Activated CD4-positive, alpha-beta memory T cell treated with anti-CD3 and anti-CD28 coated beads, Interleukin-2, amount 10 ng/mL, durations not matched to agents 7 days and 5 days (primary cell): ENCODE results near the gene POLDIP2. TPM values are rescaled to one million over a fixed set of nuclear protein-coding genes. Genes with fewer than 3 reads are reported as not detected.

ENCODE experiments used
- CTCF ChIA-PET: fragments of 350-600 bp; sonication (Branson Sonifier 250); formaldehyde crosslinking; loops from one replicate; lab custom pipeline; 2021; ENCODE audit warnings: antibody characterized with exemption, inconsistent platforms; lab: Charles Lee
- POLR2A ChIA-PET: fragments of 350-600 bp; sonication (Branson Sonifier 250); formaldehyde crosslinking; loops from one replicate; lab custom pipeline; 2021; ENCODE audit warnings: antibody characterized with exemption; lab: Charles Lee
- DNase-seq: peaks from one replicate; pipeline ENCODE4 v3.0.0-alpha.2; 2020
- H3K27ac Mint-ChIP-seq: one replicate; pipeline ENCODE4 v1.8.0; 2021; ENCODE audit warnings: mild to moderate bottlenecking, mixed read lengths
- H3K27me3 Mint-ChIP-seq: one replicate; pipeline ENCODE4 v1.8.0; 2021; ENCODE audit warnings: mixed read lengths
- H3K36me3 Mint-ChIP-seq: one replicate; pipeline ENCODE4 v1.8.0; 2021; ENCODE audit warnings: low read depth, mixed read lengths
- H3K4me1 Mint-ChIP-seq: one replicate; pipeline ENCODE4 v1.8.0; 2021; ENCODE audit warnings: mixed read lengths
- H3K4me3 Mint-ChIP-seq: one replicate; pipeline ENCODE4 v1.8.0; 2021; ENCODE audit warnings: mild to moderate bottlenecking, mixed read lengths
- H3K9me3 Mint-ChIP-seq: one replicate; pipeline ENCODE4 v1.8.0; 2021; ENCODE audit warnings: mixed read lengths
- total RNA-seq, 2 experiments: library from RNA; stranded (reverse); gene quantifications; one replicate each; pipeline ENCODE4 v1.2.3, GENCODE V29; 2021

The POLDIP2 gene
- total RNA-seq, 2 experiments from 2014 or later = 54.3 to 56.2 TPM

- Mint-ChIP-seq H3K4me1 (peaks cover 9% of the 10 kb centered on the region), H3K36me3 (peaks cover 20% of the 10 kb centered on the region), H3K27ac (no peak overlapping the region), H3K4me3 (no peak overlapping the region), H3K27me3 (no peaks in the 10 kb centered on the region), H3K9me3 (no peaks in the 10 kb centered on the region)
- POLR2A ChIA-PET = no interaction called here
- DNase-seq = no peak
- CTCF ChIA-PET = interaction anchor here (1.5 kb wide), 1 partner anchor 19 kb away, joined by 5 read pairs; no protein-coding TSS in a partner anchor
These were observed 39.9 kb upstream of the POLDIP2 start for GRCh38 chr17:28397275-28397674.

DNA sequence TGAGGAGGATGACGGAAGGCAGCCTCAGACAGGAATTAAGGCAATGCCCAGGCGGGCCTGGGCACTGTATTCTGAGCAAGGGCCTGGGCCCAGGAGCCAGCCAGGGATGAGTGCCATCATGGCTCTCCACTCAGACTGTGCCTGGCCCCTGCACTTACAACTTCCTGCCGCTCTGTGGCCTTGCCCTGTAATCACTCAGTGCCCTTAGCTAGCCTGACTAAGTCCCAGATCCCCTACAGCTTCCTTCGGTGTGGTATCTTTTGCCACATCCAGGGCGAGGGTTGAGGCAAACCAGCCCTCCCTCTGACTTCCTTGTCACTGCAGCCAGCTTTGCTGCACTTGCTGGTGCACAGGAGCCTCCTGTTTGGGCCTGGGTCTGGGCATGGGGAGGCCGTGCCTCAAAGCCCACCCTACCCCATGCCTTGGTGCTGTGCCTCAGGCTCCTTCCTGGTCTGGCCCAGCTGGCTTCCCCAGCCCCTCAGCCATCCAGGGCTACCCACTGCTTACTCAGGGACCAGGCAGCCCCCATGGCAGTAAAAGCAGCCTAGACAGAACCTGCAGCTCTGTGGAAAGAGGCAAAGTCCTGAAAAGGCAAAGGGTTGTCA, 39.4 kb upstream of the POLDIP2 start:
- DNase-seq = no peak
- no peak overlapping the region for H3K4me3 Mint-ChIP-seq
- H3K36me3 Mint-ChIP-seq = peaks cover 20% of the 10 kb centered on the region
- H3K27ac Mint-ChIP-seq = no peak overlapping the region
- ChIA-PET CTCF (interaction anchor here (1.5 kb wide), 1 partner anchor 20 kb away, joined by 5 read pairs; no protein-coding TSS in a partner anchor), POLR2A (interaction anchor here (1.1 to 1.9 kb wide), 2 partner anchors 9 to 39 kb away, joined by 3 to 6 read pairs; partner anchors contain the start of gene SLC46A1)
- H3K9me3 Mint-ChIP-seq = no peaks in the 10 kb centered on the region
- H3K27me3 Mint-ChIP-seq = no peaks in the 10 kb centered on the region
- peaks cover 3% of the 10 kb centered on the region for H3K4me1 Mint-ChIP-seq

DNA sequence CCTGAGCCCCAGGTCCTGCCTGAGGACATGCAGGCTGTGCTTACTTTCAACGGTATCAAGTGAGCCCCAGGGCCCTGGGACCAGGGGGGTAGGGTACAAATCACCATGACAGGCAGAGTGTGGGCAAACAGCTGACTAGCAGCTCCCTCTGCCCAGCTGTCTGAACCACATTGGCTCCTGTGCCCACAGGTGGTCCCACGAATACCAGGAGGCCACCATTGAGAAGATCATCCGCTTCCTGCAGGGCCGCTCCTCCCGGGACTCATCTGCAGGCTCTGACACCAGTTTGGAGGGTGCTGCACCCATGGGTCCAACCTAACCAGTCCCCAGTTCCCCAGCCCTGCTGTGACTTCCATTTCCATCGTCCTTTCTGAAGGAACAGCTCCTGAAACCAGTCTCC, 38.6 kb upstream of the POLDIP2 start:
- ChIA-PET POLR2A (interaction anchor here (1.1 to 1.9 kb wide), 2 partner anchors 10 to 38 kb away, joined by 3 to 6 read pairs; partner anchors contain the start of gene SLC46A1), CTCF (no interaction called here)
- Mint-ChIP-seq H3K9me3 (no peaks in the 10 kb centered on the region), H3K36me3 (peaks cover 26% of the 10 kb centered on the region), H3K4me1 (peaks cover 2% of the 10 kb centered on the region), H3K27ac (no peak overlapping the region), H3K27me3 (no peaks in the 10 kb centered on the region), H3K4me3 (no peak overlapping the region)
- DNase-seq = no peak

GRCh38 chr17:28395426-28395825, 38.1 kb upstream of the POLDIP2 start:
- H3K36me3 Mint-ChIP-seq = peaks cover 29% of the 10 kb centered on the region
- CTCF ChIA-PET = no interaction called here
- H3K4me1 Mint-ChIP-seq = peaks cover 2% of the 10 kb centered on the region
- DNase-seq = no peak
- H3K27ac Mint-ChIP-seq = no peak overlapping the region
- H3K4me3 Mint-ChIP-seq = no peak overlapping the region
- no peaks in the 10 kb centered on the region for H3K9me3 Mint-ChIP-seq
- POLR2A ChIA-PET = interaction anchor here (1.9 to 2.6 kb wide), 2 partner anchors 10 to 11 kb away, joined by 6 to 7 read pairs; partner anchors contain the start of gene SLC46A1
- no peaks in the 10 kb centered on the region for H3K27me3 Mint-ChIP-seq

DNA sequence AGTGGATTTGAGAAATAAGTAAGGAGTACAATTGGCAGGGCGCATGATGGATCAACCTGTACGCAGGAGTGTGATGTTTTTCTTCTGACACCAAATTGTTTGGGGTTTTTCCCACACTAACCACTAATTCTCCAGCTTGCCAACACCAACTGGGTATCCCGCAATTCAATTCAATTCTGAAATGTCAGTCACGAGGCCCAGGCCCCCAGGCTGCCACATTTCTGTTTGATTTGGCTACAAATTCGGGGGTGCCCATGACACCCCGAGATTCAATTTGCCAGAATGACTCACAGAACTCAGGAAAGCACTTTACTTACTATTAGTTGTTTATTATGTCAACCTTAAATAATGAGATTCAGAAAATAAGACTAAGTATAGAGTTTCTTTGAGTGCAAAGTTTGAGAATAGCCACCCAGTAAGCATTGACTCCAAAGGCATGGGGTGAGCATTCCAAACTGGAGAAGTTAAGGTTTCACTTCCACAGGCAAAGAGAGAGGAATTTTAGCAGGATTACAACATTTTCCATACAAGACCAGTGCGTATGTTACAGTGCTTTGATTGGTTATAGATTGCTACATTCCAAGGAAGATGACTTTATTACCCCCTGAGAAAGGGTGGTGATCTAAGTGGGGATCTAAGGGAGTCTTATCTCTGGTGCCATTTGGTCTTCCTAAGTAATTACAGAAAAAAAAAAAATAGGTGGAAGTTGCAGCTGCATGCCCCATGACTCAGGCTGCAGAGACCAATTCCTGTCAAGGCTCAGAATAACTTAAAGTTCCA, 37.2 kb upstream of the POLDIP2 start:
- CTCF ChIA-PET = interaction anchor here (1.3 kb wide), 1 partner anchor 22 kb away, joined by 3 read pairs; no protein-coding TSS in a partner anchor
- no peaks in the 10 kb centered on the region for H3K27me3 Mint-ChIP-seq
- H3K27ac Mint-ChIP-seq = no peak overlapping the region
- H3K4me1 Mint-ChIP-seq = peaks cover 2% of the 10 kb centered on the region
- no peak for DNase-seq
- peaks cover 38% of the 10 kb centered on the region for H3K36me3 Mint-ChIP-seq
- H3K4me3 Mint-ChIP-seq = no peak overlapping the region
- POLR2A ChIA-PET = interaction anchor here (1.8 to 2.6 kb wide), 3 partner anchors 10 to 37 kb away, joined by 5 to 7 read pairs (median 6); partner anchors contain the start of genes POLDIP2 and SLC46A1
- no peaks in the 10 kb centered on the region for H3K9me3 Mint-ChIP-seq

GRCh38 chr17:28392491-28392890, 35.2 kb upstream of the POLDIP2 start:
- Mint-ChIP-seq H3K4me1 (peaks cover 4% of the 10 kb centered on the region), H3K27me3 (no peaks in the 10 kb centered on the region), H3K9me3 (no peaks in the 10 kb centered on the region), H3K4me3 (no peak overlapping the region), H3K27ac (no peak overlapping the region), H3K36me3 (peaks cover 42% of the 10 kb centered on the region)
- no peak for DNase-seq
- ChIA-PET CTCF (no interaction called here), POLR2A (no interaction called here)

DNA sequence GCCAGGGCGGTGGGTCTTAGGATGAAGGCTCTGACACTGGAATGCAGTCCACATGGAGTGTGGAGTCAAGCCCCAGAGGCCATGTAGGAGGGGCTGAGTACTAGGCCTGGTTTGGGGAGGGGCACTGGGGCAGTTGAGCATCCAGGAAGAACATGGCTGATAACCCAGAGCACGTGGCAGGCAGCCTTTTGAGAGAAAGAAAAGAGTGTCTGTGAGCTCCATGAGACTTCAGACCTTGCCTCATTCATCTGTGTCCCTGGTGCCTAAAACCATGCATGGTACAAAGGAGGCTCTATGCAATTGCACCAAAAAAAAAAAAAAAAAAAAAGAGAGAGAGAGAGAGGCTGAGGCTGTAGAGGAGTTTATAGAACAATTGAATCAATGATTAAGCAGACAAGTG, 34.1 kb upstream of the POLDIP2 start:
- Mint-ChIP-seq H3K9me3 (no peaks in the 10 kb centered on the region), H3K27ac (no peak overlapping the region), H3K27me3 (no peaks in the 10 kb centered on the region), H3K4me1 (peaks cover 5% of the 10 kb centered on the region), H3K4me3 (no peak overlapping the region), H3K36me3 (peaks cover 42% of the 10 kb centered on the region)
- ChIA-PET POLR2A (interaction anchor here (0.6 kb wide), 1 partner anchor 46 kb away, joined by 3 read pairs; no protein-coding TSS in a partner anchor), CTCF (interaction anchor here (0.6 to 0.7 kb wide), 2 partner anchors 25 to 165 kb away, joined by 3 read pairs; no protein-coding TSS in a partner anchor)
- DNase-seq = no peak

DNA sequence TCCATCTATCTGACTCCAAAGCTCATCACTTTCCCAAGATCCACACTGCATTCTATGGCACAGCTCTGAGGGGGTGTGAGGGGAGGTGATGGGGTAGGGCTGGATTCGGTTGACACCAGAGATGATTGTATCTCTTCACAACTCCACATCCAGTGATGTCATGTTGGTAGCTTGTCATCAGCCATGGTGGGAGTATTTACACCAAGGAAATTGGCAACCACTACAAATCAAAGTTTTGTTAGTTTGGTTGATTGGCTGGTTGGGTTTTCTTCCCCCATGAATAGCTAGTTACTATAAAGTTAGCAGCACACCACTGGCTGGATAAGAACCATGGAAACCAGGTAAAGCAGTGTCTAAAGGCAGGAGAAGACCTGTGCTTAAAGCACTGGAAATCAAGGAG, 33.7 kb upstream of the POLDIP2 start:
- no peak overlapping the region for H3K27ac Mint-ChIP-seq
- H3K4me3 Mint-ChIP-seq = no peak overlapping the region
- DNase-seq = no peak
- H3K9me3 Mint-ChIP-seq = no peaks in the 10 kb centered on the region
- peaks cover 9% of the 10 kb centered on the region for H3K4me1 Mint-ChIP-seq
- peaks cover 42% of the 10 kb centered on the region for H3K36me3 Mint-ChIP-seq
- ChIA-PET CTCF (interaction anchor here (0.6 to 0.7 kb wide), 2 partner anchors 26 to 165 kb away, joined by 3 read pairs; no protein-coding TSS in a partner anchor), POLR2A (no interaction called here)
- no peaks in the 10 kb centered on the region for H3K27me3 Mint-ChIP-seq

GRCh38 chr17:28390563-28390962, 33.2 kb upstream of the POLDIP2 start:
- no peaks in the 10 kb centered on the region for H3K27me3 Mint-ChIP-seq
- H3K27ac Mint-ChIP-seq = no peak overlapping the region
- CTCF ChIA-PET = no interaction called here
- DNase-seq = no peak
- peaks cover 11% of the 10 kb centered on the region for H3K4me1 Mint-ChIP-seq
- H3K9me3 Mint-ChIP-seq = no peaks in the 10 kb centered on the region
- POLR2A ChIA-PET = no interaction called here
- no peak overlapping the region for H3K4me3 Mint-ChIP-seq
- H3K36me3 Mint-ChIP-seq = peaks cover 39% of the 10 kb centered on the region

DNA sequence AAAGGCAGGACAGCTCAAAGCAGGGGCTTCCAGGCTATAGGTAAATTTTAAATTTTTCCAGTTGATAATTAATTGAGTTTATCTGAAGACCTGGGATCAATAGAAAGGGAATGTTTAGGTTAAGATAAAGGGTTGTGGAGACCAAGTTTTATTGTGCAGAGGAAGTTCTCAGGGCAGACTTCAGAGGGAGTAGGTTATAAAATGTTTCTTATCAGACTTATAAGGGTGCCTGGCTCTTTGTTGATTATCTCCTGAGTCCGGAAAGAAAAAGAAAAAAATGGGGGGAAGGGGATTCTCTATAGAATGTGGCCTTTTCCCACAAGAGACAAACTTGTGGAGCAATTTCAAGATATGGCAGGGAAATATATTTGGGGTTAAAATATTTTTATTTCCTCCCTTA, 32.8 kb upstream of the POLDIP2 start:
- H3K4me1 Mint-ChIP-seq = peaks cover 15% of the 10 kb centered on the region
- H3K4me3 Mint-ChIP-seq = no peak overlapping the region
- no peaks in the 10 kb centered on the region for H3K9me3 Mint-ChIP-seq
- H3K36me3 Mint-ChIP-seq = peaks cover 38% of the 10 kb centered on the region
- no peak for DNase-seq
- H3K27me3 Mint-ChIP-seq = no peaks in the 10 kb centered on the region
- no peak overlapping the region for H3K27ac Mint-ChIP-seq
- ChIA-PET CTCF (no interaction called here), POLR2A (no interaction called here)

- POLR2A ChIA-PET = interaction anchor here (1.3 kb wide), 1 partner anchor 13 kb away, joined by 4 read pairs; no protein-coding TSS in a partner anchor
- Mint-ChIP-seq H3K36me3 (peaks cover 37% of the 10 kb centered on the region), H3K9me3 (no peaks in the 10 kb centered on the region), H3K4me1 (peaks cover 29% of the 10 kb centered on the region), H3K27me3 (no peaks in the 10 kb centered on the region), H3K27ac (no peak overlapping the region), H3K4me3 (no peak overlapping the region)
- CTCF ChIA-PET = no interaction called here
- DNase-seq = no peak
These were observed 30.8 kb upstream of the POLDIP2 start for GRCh38 chr17:28388106-28388505.

DNA sequence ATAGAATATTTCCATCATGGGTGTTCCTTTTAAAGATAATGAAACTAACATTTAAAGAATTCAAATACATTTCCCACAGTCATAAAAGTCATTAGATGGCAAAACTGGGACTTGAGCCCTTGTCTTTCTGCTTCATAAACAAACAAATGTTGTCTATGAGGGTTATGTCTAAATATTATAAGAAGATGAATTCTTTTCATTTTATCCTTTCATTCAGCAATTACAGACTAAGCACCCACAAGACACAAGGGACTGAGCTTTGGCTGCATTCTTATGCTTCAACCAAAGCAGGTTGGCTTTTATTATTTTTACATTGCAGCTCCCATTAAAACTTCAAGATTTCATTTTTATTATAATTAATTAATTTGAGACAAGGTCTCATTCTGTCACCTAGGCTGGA, 29.1 kb upstream of the POLDIP2 start:
- Mint-ChIP-seq H3K27ac (no peak overlapping the region), H3K27me3 (no peaks in the 10 kb centered on the region), H3K9me3 (no peaks in the 10 kb centered on the region), H3K4me3 (peak overlapping the region; percentile 10), H3K4me1 (peaks cover 31% of the 10 kb centered on the region), H3K36me3 (peaks cover 33% of the 10 kb centered on the region)
- ChIA-PET POLR2A (interaction anchor here (1.0 to 4.4 kb wide), 2 partner anchors 28 to 29 kb away, joined by 4 to 36 read pairs; partner anchors contain the start of gene POLDIP2), CTCF (no interaction called here)
- DNase-seq = no peak

- Mint-ChIP-seq H3K36me3 (peaks cover 26% of the 10 kb centered on the region), H3K27ac (peak overlapping the region; percentile 56), H3K9me3 (no peaks in the 10 kb centered on the region), H3K27me3 (no peaks in the 10 kb centered on the region), H3K4me1 (peaks cover 32% of the 10 kb centered on the region), H3K4me3 (peak overlapping the region; percentile 86)
- CTCF ChIA-PET = interaction anchor here (1.5 to 2.7 kb wide), 2 partner anchors 16 to 31 kb away, joined by 3 to 12 read pairs; no protein-coding TSS in a partner anchor
- POLR2A ChIA-PET = interaction anchor here (1.2 to 4.4 kb wide), 9 partner anchors 9 to 214 kb away, joined by 3 to 43 read pairs (median 7); partner anchors contain the start of genes IFT20, POLDIP2, SARM1 and TMEM97
- peak; percentile 24 for DNase-seq
These were observed 28.1 kb upstream of the POLDIP2 start for GRCh38 chr17:28385406-28385805.
